ENCODE data around the gene LRCOL1. TPM values are rescaled to one million over a fixed set of nuclear protein-coding genes. Genes with fewer than 3 reads are reported as not detected.

Gene LRCOL1
- total RNA-seq, 1 experiment from 2014 or later = not detected

DNA sequence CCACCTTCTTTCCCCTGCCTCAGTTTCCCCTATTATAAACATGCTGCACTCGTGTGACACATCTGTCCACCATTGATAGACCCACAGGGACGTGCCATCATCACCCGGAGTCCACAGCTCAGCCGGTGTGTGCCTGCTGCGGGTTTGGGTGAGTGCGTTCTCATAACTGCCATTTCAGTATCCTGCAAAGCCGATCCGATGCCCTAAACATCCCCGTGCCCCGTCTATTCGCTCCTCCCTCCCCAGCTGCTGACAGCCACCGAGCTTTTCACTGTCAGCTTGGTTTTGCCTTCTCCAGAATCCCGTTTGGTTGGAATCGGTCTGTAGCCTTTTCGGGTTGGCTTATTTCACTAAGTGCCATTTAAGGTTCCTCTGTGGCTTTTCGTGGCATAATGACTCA lies 3.9 kb downstream of the LRCOL1 start:
- TF ChIP-seq ZFX (IDR thresholded peaks at IDR 0.05) (no peak), CBX3 (IDR thresholded peaks at IDR 0.05; ENCODE audit: low read depth) (no peak), MAX (IDR thresholded peaks at IDR 0.05) (no peak), ATF3 (IDR thresholded peaks at IDR 0.05) (no peak), EZH2 (IDR thresholded peaks at IDR 0.05) (no peak), YY1 (IDR thresholded peaks at IDR 0.05; ENCODE audit: extremely low read depth, insufficient replicate concordance, low read depth, low read length) (no peak), SP1 (IDR thresholded peaks at IDR 0.05; ENCODE audit: low read depth) (no peak)
- no peaks in the 10 kb centered on the region for H3K9me3 ChIP-seq (ENCODE audit: control insufficient read depth in 1 of 2, insufficient read depth in 1 of 2, low read depth in 1 of 2, low read length in 2 of 2)
- no peak overlapping the region for H3K27ac ChIP-seq (ENCODE audit: low read depth, low read length)
- RAD21 ChIA-PET (ENCODE audit: low non-redundant PET in 1 of 2, low total read pairs in 2 of 2, uncharacterized antibody in 2 of 2, unreplicated experiment in 2 of 2) = no interaction called here
- no peaks in the 10 kb centered on the region for H3K79me2 ChIP-seq (ENCODE audit: insufficient read depth, low read length)
- POLR2A ChIA-PET = no interaction called here
- H4K20me1 ChIP-seq (ENCODE audit: insufficient read depth) = no peaks in the 10 kb centered on the region
- no peaks in the 10 kb centered on the region for H3K4me1 ChIP-seq (ENCODE audit: control insufficient read depth in 1 of 2, insufficient read depth in 2 of 2, low read length in 2 of 2)
- H3K4me3 ChIP-seq (replicated peaks in 1 of 2; ENCODE audit: low read depth in 1 of 2, low read length in 2 of 2) = no peak overlapping the region
- no peak overlapping the region for H3K4me2 ChIP-seq (ENCODE audit: low read length)
- no peak overlapping the region for H2AFZ ChIP-seq (ENCODE audit: low read depth, low read length, poor library complexity, severe bottlenecking)
- no peaks in the 10 kb centered on the region for H3K36me3 ChIP-seq (ENCODE audit: control insufficient read depth in 1 of 2, insufficient read depth in 2 of 2, low read length in 2 of 2)
- CTCF ChIA-PET = no interaction called here
- no TSS peak for BruUV-seq (replicated peaks)
- H3K9me2 ChIP-seq (ENCODE audit: insufficient read depth) = no peaks in the 10 kb centered on the region
- no peak overlapping the region for H3K9ac ChIP-seq (ENCODE audit: low read length)
- ATAC-seq = no peak
- no peaks in the 10 kb centered on the region for H3K27me3 ChIP-seq (ENCODE audit: insufficient read depth, low read length)
- intact Hi-C loops (cut with micrococcal nuclease) = no loop called here
- DNase-seq (ENCODE audit: low read depth, low spot score) = no peak

- H3K36me3 ChIP-seq (ENCODE audit: control insufficient read depth in 1 of 2, insufficient read depth in 2 of 2, low read length in 2 of 2) = no peaks in the 10 kb centered on the region
- no peaks in the 10 kb centered on the region for H3K27me3 ChIP-seq (ENCODE audit: insufficient read depth, low read length)
- no peak overlapping the region for H2AFZ ChIP-seq (ENCODE audit: low read depth, low read length, poor library complexity, severe bottlenecking)
- H3K4me3 ChIP-seq (replicated peaks in 1 of 2; ENCODE audit: low read depth in 1 of 2, low read length in 2 of 2) = no peak overlapping the region
- H3K9me3 ChIP-seq (ENCODE audit: control insufficient read depth in 1 of 2, insufficient read depth in 1 of 2, low read depth in 1 of 2, low read length in 2 of 2) = no peaks in the 10 kb centered on the region
- intact Hi-C loops (cut with micrococcal nuclease) = no loop called here
- no peaks in the 10 kb centered on the region for H4K20me1 ChIP-seq (ENCODE audit: insufficient read depth)
- no peak for ATAC-seq
- H3K4me2 ChIP-seq (ENCODE audit: low read length) = no peak overlapping the region
- no peak for DNase-seq (ENCODE audit: low read depth, low spot score)
- BruUV-seq (replicated peaks) = no TSS peak
- H3K9ac ChIP-seq (ENCODE audit: low read length) = no peak overlapping the region
- no peaks in the 10 kb centered on the region for H3K79me2 ChIP-seq (ENCODE audit: insufficient read depth, low read length)
- ChIA-PET RAD21 (ENCODE audit: low non-redundant PET in 1 of 2, low total read pairs in 2 of 2, uncharacterized antibody in 2 of 2, unreplicated experiment in 2 of 2) (no interaction called here), POLR2A (no interaction called here), CTCF (no interaction called here)
- H3K4me1 ChIP-seq (ENCODE audit: control insufficient read depth in 1 of 2, insufficient read depth in 2 of 2, low read length in 2 of 2) = no peaks in the 10 kb centered on the region; a peak in 1 of 4 replicates
- TF ChIP-seq RAD21 (IDR thresholded peaks at IDR 0.05; ENCODE audit: low read depth) = no peak
- no peak for TF ChIP-seq ZFX (IDR thresholded peaks at IDR 0.05)
- TF ChIP-seq ATF3 (IDR thresholded peaks at IDR 0.05) = no peak
- TF ChIP-seq JUND (IDR thresholded peaks at IDR 0.05) = no peak
- TF ChIP-seq ZNF274 (IDR thresholded peaks at IDR 0.05; ENCODE audit: low read depth, low read length) = no peak
- TF ChIP-seq ELF1 (IDR thresholded peaks at IDR 0.05; ENCODE audit: borderline replicate concordance, low read depth) = no peak
- TF ChIP-seq SIN3A (IDR thresholded peaks at IDR 0.05; ENCODE audit: low read depth) = no peak
- H3K27ac ChIP-seq (ENCODE audit: low read depth, low read length) = no peak overlapping the region
- no peaks in the 10 kb centered on the region for H3K9me2 ChIP-seq (ENCODE audit: insufficient read depth)
These were observed 4.5 kb downstream of the LRCOL1 start for GRCh38 chr12:132605892-132606291.
